Measurements from ENCODE around the gene F8. TPM values are rescaled to one million over a fixed set of nuclear protein-coding genes. Genes with fewer than 3 reads are reported as not detected.
A peak's percentile ranks its signal among the peaks of the same experiment; 100 is the strongest.

F8 gene
- total RNA-seq, 1 experiment from 2014 or later, result 0.91 TPM

DNA sequence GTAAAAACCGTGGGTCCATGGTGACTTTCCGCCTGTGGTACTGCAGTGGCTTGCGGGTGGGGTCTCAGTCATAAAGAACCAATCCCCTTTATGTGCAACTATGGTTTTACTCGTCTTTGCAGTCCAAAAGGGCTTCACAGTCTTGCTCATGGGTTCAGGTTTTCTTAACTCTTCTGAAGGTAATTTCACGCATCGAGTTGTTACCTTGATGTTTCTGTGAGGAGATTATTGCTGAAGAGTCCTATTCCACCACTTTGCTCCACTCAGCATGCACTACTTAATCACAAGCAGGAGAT lies 41.5 kb downstream of the F8 start:
- Histone ChIP-seq H3F3A (ENCODE audit: low read length, unreplicated experiment) (no peaks in the 10 kb centered on the region), H3K9ac (ENCODE audit: low read length) (no peak overlapping the region), H3K4me1 (ENCODE audit: insufficient read depth, low read length) (peaks cover 6% of the 10 kb centered on the region; the same call in 1 of the 2 replicates), H2AFZ (ENCODE audit: low read length) (peak overlapping the region; percentile 71), H3K36me3 (ENCODE audit: low read depth, low read length) (no peaks in the 10 kb centered on the region), H4K20me1 (ENCODE audit: low read length) (no peaks in the 10 kb centered on the region), H3K9me3 (ENCODE audit: low read length) (no peaks in the 10 kb centered on the region), H3K79me2 (ENCODE audit: low read length) (no peaks in the 10 kb centered on the region), H3K4me3 (ENCODE audit: low read length) (peak overlapping the region; percentile 60), H3K9me2 (replicated peaks; ENCODE audit: low read length) (no peaks in the 10 kb centered on the region), H3K27ac (ENCODE audit: low read length) (no peak overlapping the region), H3K27me3 (ENCODE audit: low read length) (no peaks in the 10 kb centered on the region), H3K4me2 (ENCODE audit: low read length) (peak overlapping the region; percentile 77)
- no peak for DNase-seq
- peak; percentile 35; the same call in 1 of the 2 replicates for ATAC-seq
- ChIA-PET POLR2A (ENCODE audit: unreplicated experiment) (interaction anchor here (0.6 kb wide), 1 partner anchor 90 kb away, joined by 6 read pairs; no protein-coding TSS in a partner anchor), CTCF (no interaction called here)
- TF ChIP-seq EZH2phosphoT487 (IDR thresholded peaks at IDR 0.05; ENCODE audit: borderline replicate concordance, low read length) (no peak), EZH2 (IDR thresholded peaks at IDR 0.05; ENCODE audit: low read length, unreplicated experiment) (no peak)
- TF ChIP-seq, protein P1, sequence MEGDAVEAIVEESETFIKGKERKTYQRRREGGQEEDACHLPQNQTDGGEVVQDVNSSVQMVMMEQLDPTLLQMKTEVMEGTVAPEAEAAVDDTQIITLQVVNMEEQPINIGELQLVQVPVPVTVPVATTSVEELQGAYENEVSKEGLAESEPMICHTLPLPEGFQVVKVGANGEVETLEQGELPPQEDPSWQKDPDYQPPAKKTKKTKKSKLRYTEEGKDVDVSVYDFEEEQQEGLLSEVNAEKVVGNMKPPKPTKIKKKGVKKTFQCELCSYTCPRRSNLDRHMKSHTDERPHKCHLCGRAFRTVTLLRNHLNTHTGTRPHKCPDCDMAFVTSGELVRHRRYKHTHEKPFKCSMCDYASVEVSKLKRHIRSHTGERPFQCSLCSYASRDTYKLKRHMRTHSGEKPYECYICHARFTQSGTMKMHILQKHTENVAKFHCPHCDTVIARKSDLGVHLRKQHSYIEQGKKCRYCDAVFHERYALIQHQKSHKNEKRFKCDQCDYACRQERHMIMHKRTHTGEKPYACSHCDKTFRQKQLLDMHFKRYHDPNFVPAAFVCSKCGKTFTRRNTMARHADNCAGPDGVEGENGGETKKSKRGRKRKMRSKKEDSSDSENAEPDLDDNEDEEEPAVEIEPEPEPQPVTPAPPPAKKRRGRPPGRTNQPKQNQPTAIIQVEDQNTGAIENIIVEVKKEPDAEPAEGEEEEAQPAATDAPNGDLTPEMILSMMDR (conservative IDR thresholded peaks at IDR 0.05; ENCODE audit: low read depth, low read length), result no peak
- BruUV-seq (replicated peaks), result no TSS peak
- intact Hi-C loops (cut with micrococcal nuclease), result loop anchor here (1.0 to 10.0 kb wide), 3 partner anchors 76 to 194 kb away; no protein-coding TSS in a partner anchor

DNA sequence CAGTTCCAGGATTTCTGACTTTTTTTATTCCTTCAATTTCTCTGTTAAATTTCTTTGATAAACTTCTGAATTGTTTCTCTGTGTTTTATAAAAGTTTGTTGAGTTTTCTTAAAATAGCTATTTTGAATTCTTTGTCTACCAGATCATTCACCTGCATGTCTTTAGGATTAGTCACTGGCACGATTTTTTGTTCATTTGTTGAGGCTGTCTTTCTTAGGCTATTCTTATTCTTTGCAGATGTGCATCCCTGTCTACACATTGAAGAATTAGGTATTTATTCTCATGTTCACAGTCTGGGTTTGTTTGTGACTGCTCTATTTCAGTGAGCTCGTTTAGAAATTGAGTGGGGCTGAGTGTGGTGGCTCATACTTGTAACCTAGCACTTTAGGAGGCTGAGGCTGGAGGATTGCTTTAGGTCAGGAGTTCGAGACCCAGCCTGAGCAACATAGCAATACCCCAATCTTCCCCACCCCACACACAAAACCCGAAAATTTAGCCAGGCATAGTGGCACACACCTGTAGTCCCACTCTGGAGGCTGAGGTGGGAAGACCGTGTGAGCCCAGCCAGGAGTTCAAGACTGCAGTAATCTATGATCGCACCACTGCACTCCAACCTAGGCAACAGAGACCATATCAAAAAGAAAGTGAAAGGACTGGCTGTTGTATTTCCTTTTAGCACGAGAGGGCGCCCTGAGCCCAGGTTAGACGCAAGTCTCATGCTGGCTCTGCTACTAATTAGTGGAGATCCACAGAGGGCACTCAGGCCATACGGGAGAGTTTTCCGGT lies 42.0 kb downstream of the F8 start:
- Histone ChIP-seq H3K4me2 (ENCODE audit: low read length) (peak overlapping the region; percentile 77), H4K20me1 (ENCODE audit: low read length) (no peaks in the 10 kb centered on the region), H3K9me2 (replicated peaks; ENCODE audit: low read length) (no peaks in the 10 kb centered on the region), H3K36me3 (ENCODE audit: low read depth, low read length) (no peaks in the 10 kb centered on the region), H3K4me3 (ENCODE audit: low read length) (peak overlapping the region; percentile 60), H3K4me1 (ENCODE audit: insufficient read depth, low read length) (peaks cover 6% of the 10 kb centered on the region; the same call in 1 of the 2 replicates), H3F3A (ENCODE audit: low read length, unreplicated experiment) (no peaks in the 10 kb centered on the region), H3K9me3 (ENCODE audit: low read length) (no peaks in the 10 kb centered on the region), H2AFZ (ENCODE audit: low read length) (peak overlapping the region; percentile 71), H3K79me2 (ENCODE audit: low read length) (no peaks in the 10 kb centered on the region), H3K9ac (ENCODE audit: low read length) (no peak overlapping the region), H3K27me3 (ENCODE audit: low read length) (no peaks in the 10 kb centered on the region), H3K27ac (ENCODE audit: low read length) (no peak overlapping the region)
- CTCF ChIA-PET, result interaction anchor here (0.8 kb wide), 1 partner anchor 63 kb away, joined by 6 read pairs; no protein-coding TSS in a partner anchor
- POLR2A ChIA-PET (ENCODE audit: unreplicated experiment), result interaction anchor here (0.6 kb wide), 1 partner anchor 90 kb away, joined by 6 read pairs; no protein-coding TSS in a partner anchor
- intact Hi-C loops (cut with micrococcal nuclease), result loop anchor here (1.0 to 10.0 kb wide), 5 partner anchors 62 to 194 kb away; no protein-coding TSS in a partner anchor
- ATAC-seq, result peak; percentile 94
- DNase-seq, result peak; percentile 80
- no TSS peak for BruUV-seq (replicated peaks)
- no peak for TF ChIP-seq EZH2 (IDR thresholded peaks at IDR 0.05; ENCODE audit: low read length, unreplicated experiment)
- TF ChIP-seq, protein P1 (conservative IDR thresholded peaks at IDR 0.05; ENCODE audit: low read depth, low read length), result peak; percentile 84

DNA sequence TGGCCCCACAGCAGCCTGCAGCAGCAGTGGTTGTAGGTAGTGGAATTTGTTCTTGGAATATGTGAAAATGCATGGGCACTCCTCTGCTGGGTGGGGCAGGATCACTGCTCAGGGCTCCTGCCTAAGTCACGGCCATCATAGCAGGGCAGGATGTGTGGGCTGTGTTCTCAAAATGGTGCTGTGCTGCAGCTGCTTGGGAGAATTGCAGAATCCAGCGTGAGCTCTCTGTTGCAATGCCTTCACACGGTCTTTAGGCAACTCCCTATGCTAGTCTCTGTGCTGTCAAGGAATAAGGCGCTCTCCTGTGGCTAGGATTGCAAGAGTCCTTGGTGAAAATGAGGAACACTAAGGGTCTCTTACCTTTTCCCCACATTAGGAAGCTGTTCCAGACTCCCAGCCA lies 42.9 kb downstream of the F8 start:
- DNase-seq, result no peak
- no peaks in the 10 kb centered on the region for H3K36me3 ChIP-seq (ENCODE audit: low read depth, low read length)
- no peaks in the 10 kb centered on the region for H3F3A ChIP-seq (ENCODE audit: low read length, unreplicated experiment)
- TF ChIP-seq EZH2phosphoT487 (IDR thresholded peaks at IDR 0.05; ENCODE audit: borderline replicate concordance, low read length) (no peak), EZH2 (IDR thresholded peaks at IDR 0.05; ENCODE audit: low read length, unreplicated experiment) (no peak)
- TF ChIP-seq, protein P1 (conservative IDR thresholded peaks at IDR 0.05; ENCODE audit: low read depth, low read length), result no peak
- POLR2A ChIA-PET (ENCODE audit: unreplicated experiment), result no interaction called here
- no peaks in the 10 kb centered on the region for H3K79me2 ChIP-seq (ENCODE audit: low read length)
- ATAC-seq, result no peak
- peaks cover 6% of the 10 kb centered on the region; the same call in 1 of the 2 replicates for H3K4me1 ChIP-seq (ENCODE audit: insufficient read depth, low read length)
- CTCF ChIA-PET, result interaction anchor here (0.5 to 0.8 kb wide), 2 partner anchors 62 kb away, joined by 3 to 6 read pairs; no protein-coding TSS in a partner anchor
- intact Hi-C loops (cut with micrococcal nuclease), result loop anchor here (1.0 to 10.0 kb wide), 3 partner anchors 61 to 195 kb away; no protein-coding TSS in a partner anchor
- no peak overlapping the region for H3K27ac ChIP-seq (ENCODE audit: low read length)
- H3K9me2 ChIP-seq (replicated peaks; ENCODE audit: low read length), result no peaks in the 10 kb centered on the region
- no peak overlapping the region for H3K4me2 ChIP-seq (ENCODE audit: low read length)
- no peak overlapping the region for H3K4me3 ChIP-seq (ENCODE audit: low read length)
- H3K9me3 ChIP-seq (ENCODE audit: low read length), result no peaks in the 10 kb centered on the region
- BruUV-seq (replicated peaks), result no TSS peak
- no peaks in the 10 kb centered on the region for H4K20me1 ChIP-seq (ENCODE audit: low read length)
- no peak overlapping the region for H2AFZ ChIP-seq (ENCODE audit: low read length)
- H3K27me3 ChIP-seq (ENCODE audit: low read length), result no peaks in the 10 kb centered on the region
- no peak overlapping the region for H3K9ac ChIP-seq (ENCODE audit: low read length)
